ENCODE data around the gene NACA.

GRCh38 chr12:56715798-56716197, 9.3 kb downstream of the NACA start:
- TF ChIP-seq EZH2 (IDR thresholded peaks at IDR 0.05; ENCODE audit: insufficient read depth, low read length), result no peak
- TF ChIP-seq, protein P1, sequence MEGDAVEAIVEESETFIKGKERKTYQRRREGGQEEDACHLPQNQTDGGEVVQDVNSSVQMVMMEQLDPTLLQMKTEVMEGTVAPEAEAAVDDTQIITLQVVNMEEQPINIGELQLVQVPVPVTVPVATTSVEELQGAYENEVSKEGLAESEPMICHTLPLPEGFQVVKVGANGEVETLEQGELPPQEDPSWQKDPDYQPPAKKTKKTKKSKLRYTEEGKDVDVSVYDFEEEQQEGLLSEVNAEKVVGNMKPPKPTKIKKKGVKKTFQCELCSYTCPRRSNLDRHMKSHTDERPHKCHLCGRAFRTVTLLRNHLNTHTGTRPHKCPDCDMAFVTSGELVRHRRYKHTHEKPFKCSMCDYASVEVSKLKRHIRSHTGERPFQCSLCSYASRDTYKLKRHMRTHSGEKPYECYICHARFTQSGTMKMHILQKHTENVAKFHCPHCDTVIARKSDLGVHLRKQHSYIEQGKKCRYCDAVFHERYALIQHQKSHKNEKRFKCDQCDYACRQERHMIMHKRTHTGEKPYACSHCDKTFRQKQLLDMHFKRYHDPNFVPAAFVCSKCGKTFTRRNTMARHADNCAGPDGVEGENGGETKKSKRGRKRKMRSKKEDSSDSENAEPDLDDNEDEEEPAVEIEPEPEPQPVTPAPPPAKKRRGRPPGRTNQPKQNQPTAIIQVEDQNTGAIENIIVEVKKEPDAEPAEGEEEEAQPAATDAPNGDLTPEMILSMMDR (IDR thresholded peaks at IDR 0.05; ENCODE audit: insufficient read depth, low read depth, low read length), result no peak

Data from astrocyte (in vitro differentiated cells and primary cell).